Measurements from ENCODE around the gene ZNF821. TPM values are rescaled to one million over a fixed set of nuclear protein-coding genes. Genes with fewer than 3 reads are reported as not detected.
A peak's percentile ranks its signal among the peaks of the same experiment; 100 is the strongest.

ZNF821 gene
- polyA plus RNA-seq, 1 of the 3 experiments (the other 2 are of a cell fraction), result 8.8 TPM

DNA sequence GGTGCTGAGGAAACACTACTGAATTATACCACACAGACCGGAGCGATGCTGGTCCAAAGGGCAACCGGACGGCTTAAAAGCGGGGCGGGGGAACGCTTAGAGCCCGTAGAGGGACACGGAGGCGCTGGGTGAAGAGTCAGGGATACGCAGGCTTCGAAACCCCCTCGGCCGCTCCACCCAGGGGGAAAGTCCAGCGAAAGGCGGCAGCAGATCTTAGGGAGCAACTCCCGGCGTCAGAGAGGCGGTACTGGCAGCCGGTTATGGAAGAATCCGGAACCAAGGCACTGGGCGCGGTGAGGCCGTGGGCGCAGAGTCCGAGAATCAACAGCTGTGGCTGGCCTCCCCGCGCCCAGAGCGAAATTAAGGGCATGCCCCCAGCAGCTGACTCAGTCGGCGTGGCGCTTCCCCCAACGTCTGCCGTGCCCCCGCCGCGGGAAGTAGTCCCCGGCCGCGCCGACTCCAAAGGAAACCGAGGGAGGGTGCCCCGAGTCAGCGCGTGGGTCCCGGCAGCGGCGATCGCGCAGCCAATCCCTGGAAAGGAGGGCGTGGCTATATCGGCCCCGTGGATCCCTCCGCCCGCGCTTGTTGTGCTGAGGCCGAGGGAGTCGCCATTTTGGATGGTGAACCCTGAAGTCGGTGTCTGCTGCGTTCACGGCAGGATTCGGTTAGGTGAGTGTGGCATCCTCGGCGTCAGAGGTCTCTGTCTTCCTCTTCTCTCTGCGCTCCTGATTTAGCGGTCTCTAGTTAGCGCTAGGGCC is 11.1 kb upstream of the ZNF821 start, which contains the start of gene IST1 (continued):
- TF ChIP-seq YY1 (IDR thresholded peaks at IDR 0.05; ENCODE audit: low read depth) (peak; percentile 97), EP300 (IDR thresholded peaks at IDR 0.05; ENCODE audit: borderline replicate concordance in 1 of 2, low read depth in 1 of 2, low read length in 1 of 2) (0 out of 4 replicates have a peak, but pooled peaks have one; percentile 24 to 56), GATA2 (CRISPR knock-in tag; IDR thresholded peaks at IDR 0.05) (no peak), JUND (IDR thresholded peaks at IDR 0.05) (peak; percentile 60; the same call in 1 of the 2 replicates), RCOR1 (IDR thresholded peaks at IDR 0.05; ENCODE audit: low read length) (peak; percentile 38; the same call in 1 of the 2 replicates)
- TF ChIP-seq, protein P1, sequence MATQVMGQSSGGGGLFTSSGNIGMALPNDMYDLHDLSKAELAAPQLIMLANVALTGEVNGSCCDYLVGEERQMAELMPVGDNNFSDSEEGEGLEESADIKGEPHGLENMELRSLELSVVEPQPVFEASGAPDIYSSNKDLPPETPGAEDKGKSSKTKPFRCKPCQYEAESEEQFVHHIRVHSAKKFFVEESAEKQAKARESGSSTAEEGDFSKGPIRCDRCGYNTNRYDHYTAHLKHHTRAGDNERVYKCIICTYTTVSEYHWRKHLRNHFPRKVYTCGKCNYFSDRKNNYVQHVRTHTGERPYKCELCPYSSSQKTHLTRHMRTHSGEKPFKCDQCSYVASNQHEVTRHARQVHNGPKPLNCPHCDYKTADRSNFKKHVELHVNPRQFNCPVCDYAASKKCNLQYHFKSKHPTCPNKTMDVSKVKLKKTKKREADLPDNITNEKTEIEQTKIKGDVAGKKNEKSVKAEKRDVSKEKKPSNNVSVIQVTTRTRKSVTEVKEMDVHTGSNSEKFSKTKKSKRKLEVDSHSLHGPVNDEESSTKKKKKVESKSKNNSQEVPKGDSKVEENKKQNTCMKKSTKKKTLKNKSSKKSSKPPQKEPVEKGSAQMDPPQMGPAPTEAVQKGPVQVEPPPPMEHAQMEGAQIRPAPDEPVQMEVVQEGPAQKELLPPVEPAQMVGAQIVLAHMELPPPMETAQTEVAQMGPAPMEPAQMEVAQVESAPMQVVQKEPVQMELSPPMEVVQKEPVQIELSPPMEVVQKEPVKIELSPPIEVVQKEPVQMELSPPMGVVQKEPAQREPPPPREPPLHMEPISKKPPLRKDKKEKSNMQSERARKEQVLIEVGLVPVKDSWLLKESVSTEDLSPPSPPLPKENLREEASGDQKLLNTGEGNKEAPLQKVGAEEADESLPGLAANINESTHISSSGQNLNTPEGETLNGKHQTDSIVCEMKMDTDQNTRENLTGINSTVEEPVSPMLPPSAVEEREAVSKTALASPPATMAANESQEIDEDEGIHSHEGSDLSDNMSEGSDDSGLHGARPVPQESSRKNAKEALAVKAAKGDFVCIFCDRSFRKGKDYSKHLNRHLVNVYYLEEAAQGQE (IDR thresholded peaks at IDR 0.05; ENCODE audit: low read depth, low read length), result peak; percentile 10; the same call in 1 of the 2 replicates
- TF ChIP-seq, protein P2, sequence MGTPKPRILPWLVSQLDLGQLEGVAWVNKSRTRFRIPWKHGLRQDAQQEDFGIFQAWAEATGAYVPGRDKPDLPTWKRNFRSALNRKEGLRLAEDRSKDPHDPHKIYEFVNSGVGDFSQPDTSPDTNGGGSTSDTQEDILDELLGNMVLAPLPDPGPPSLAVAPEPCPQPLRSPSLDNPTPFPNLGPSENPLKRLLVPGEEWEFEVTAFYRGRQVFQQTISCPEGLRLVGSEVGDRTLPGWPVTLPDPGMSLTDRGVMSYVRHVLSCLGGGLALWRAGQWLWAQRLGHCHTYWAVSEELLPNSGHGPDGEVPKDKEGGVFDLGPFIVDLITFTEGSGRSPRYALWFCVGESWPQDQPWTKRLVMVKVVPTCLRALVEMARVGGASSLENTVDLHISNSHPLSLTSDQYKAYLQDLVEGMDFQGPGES (IDR thresholded peaks at IDR 0.05; ENCODE audit: low read depth, low read length), result no peak

DNA sequence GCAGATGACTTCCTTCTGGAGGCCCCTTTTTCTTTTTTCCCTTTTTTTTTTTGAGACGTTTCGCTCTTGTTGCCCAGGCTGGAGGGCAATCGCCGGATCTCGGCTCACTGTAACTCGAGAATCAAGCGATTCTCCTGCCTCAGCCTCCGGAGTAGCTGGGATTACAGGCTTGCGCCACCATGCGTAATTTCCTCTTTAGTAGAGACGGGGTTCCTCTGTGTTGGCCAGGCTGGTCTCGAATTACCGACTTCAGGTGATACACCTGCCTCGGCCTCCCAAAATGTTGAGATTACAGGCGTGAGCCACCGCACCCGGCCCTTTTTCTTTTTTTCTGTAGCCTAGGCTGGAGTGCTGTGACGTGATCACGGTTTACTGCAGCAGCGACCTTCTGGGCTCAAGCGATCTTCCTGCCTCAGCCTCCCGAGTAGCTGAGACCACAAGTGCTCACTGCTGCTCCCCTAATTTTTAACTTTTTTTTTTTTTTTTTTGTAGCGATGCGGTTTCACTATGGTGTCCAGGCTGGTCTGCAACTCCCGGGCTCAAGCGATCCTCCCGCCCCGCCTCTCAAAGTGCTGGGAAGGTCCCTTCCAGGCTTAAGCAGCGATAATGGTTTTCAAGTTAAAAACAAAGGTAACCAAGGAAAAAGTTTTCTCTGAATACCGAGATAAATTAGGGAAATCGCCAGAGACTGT is 10.4 kb upstream of the ZNF821 start:
- H3K27ac ChIP-seq (ENCODE audit: low read depth in 2 of 2, low read length in 1 of 2), result peak overlapping the region; percentile 89 to 94
- peaks cover 32% of the 10 kb centered on the region for H4K20me1 ChIP-seq (ENCODE audit: insufficient read depth)
- H3K79me2 ChIP-seq (ENCODE audit: insufficient read depth), result peaks cover 40% of the 10 kb centered on the region
- 2% methylated on average over 31 of the region's 31 CpGs for WGBS (ENCODE audit: low lambda C conversion rate)
- peak overlapping the region; percentile 69 to 94 for H3K4me3 ChIP-seq (ENCODE audit: low read depth in 2 of 2, low read length in 1 of 2)
- no peaks in the 10 kb centered on the region for H3K27me3 ChIP-seq (ENCODE audit: insufficient read depth)
- H3K36me3 ChIP-seq (replicated peaks in 1 of 2; ENCODE audit: control insufficient read depth in 1 of 2, insufficient read depth in 2 of 2, low read length in 1 of 2), result peaks cover 0 to 19% of the 10 kb centered on the region in 2 experiments
- H3K9me3 ChIP-seq, result no peaks in the 10 kb centered on the region
- ChIA-PET POLR2A (interaction anchor here (0.8 to 1.7 kb wide), 2 partner anchors 10 to 11 kb away, joined by 4 to 13 read pairs; partner anchors contain the start of gene ZNF821), CTCF (interaction anchor here (0.7 to 8.1 kb wide), 4 partner anchors 12 to 137 kb away, joined by 3 to 59 read pairs (median 4); partner anchors contain the start of gene ZNF821)
- H2AFZ ChIP-seq (ENCODE audit: low read depth), result peak overlapping the region; percentile 80
- H3K9ac ChIP-seq, result peak overlapping the region; percentile 98
- peak overlapping the region; percentile 90 for H3K4me2 ChIP-seq
- H3F3A ChIP-seq (replicated peaks; ENCODE audit: insufficient read depth), result peaks cover 13% of the 10 kb centered on the region
- no peaks in the 10 kb centered on the region for H3K9me2 ChIP-seq
- peak; percentile 37 for DNase-seq
- H3K4me1 ChIP-seq (ENCODE audit: control insufficient read depth in 1 of 2, insufficient read depth in 2 of 2, low read depth in 1 of 2, low read length in 1 of 2), result peaks cover 5 to 6% of the 10 kb centered on the region in 2 experiments; a peak in 1 of 4 replicates
- TF ChIP-seq RAD21 (IDR thresholded peaks at IDR 0.05; ENCODE audit: low read length) (no peak), EP300 (IDR thresholded peaks at IDR 0.05; ENCODE audit: borderline replicate concordance in 1 of 2, low read depth in 1 of 2, low read length in 1 of 2) (0 out of 4 replicates have a peak, but pooled peaks of 1 of the 2 experiments have one; percentile 9), FOXJ3 (CRISPR knock-in tag; IDR thresholded peaks at IDR 0.05) (no peak), RCOR1 (IDR thresholded peaks at IDR 0.05; ENCODE audit: low read length) (no peak), RFX5 (IDR thresholded peaks at IDR 0.05; ENCODE audit: low read length) (no peak), NRF1 (IDR thresholded peaks at IDR 0.05; ENCODE audit: low read depth, low read length) (no peak), RXRA (IDR thresholded peaks at IDR 0.05; ENCODE audit: borderline replicate concordance, low read depth) (no peak), FOXM1 (IDR thresholded peaks at IDR 0.05; ENCODE audit: low read depth) (no peak), TEAD4 (IDR thresholded peaks at IDR 0.05; ENCODE audit: borderline replicate concordance, insufficient read depth) (no peak), SIN3A (IDR thresholded peaks at IDR 0.05; ENCODE audit: borderline replicate concordance, low read depth, low read length) (no peak), MXI1 (IDR thresholded peaks at IDR 0.05; ENCODE audit: low read depth, low read length) (no peak; the same call in 1 of the 2 replicates), CHD2 (IDR thresholded peaks at IDR 0.05; ENCODE audit: low read length, partially characterized antibody) (no peak), TCF12 (IDR thresholded peaks at IDR 0.05) (no peak)
- TF ChIP-seq, protein P3, sequence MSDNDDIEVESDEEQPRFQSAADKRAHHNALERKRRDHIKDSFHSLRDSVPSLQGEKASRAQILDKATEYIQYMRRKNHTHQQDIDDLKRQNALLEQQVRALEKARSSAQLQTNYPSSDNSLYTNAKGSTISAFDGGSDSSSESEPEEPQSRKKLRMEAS (IDR thresholded peaks at IDR 0.05; ENCODE audit: low read depth), result 0 out of 2 replicates have a peak, but pooled peaks have one; percentile 25
- TF ChIP-seq, protein P4, sequence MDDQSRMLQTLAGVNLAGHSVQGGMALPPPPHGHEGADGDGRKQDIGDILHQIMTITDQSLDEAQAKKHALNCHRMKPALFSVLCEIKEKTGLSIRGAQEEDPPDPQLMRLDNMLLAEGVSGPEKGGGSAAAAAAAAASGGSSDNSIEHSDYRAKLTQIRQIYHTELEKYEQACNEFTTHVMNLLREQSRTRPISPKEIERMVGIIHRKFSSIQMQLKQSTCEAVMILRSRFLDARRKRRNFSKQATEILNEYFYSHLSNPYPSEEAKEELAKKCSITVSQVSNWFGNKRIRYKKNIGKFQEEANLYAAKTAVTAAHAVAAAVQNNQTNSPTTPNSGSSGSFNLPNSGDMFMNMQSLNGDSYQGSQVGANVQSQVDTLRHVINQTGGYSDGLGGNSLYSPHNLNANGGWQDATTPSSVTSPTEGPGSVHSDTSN (IDR thresholded peaks at IDR 0.05), result no peak
- TF ChIP-seq, protein P5, sequence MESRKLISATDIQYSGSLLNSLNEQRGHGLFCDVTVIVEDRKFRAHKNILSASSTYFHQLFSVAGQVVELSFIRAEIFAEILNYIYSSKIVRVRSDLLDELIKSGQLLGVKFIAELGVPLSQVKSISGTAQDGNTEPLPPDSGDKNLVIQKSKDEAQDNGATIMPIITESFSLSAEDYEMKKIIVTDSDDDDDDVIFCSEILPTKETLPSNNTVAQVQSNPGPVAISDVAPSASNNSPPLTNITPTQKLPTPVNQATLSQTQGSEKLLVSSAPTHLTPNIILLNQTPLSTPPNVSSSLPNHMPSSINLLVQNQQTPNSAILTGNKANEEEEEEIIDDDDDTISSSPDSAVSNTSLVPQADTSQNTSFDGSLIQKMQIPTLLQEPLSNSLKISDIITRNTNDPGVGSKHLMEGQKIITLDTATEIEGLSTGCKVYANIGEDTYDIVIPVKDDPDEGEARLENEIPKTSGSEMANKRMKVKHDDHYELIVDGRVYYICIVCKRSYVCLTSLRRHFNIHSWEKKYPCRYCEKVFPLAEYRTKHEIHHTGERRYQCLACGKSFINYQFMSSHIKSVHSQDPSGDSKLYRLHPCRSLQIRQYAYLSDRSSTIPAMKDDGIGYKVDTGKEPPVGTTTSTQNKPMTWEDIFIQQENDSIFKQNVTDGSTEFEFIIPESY (IDR thresholded peaks at IDR 0.05; ENCODE audit: borderline replicate concordance, low read depth), result no peak

All from SK-N-SH (cell line).